Osteocyte (in vitro differentiated cells): Measurements from ENCODE around the gene ATP7B. TPM values are rescaled to one million over a fixed set of nuclear protein-coding genes. Genes with fewer than 3 reads are reported as not detected.

Experiments used
- DNase-seq: peaks from one replicate; pipeline ENCODE4 v3.0.0; 2021; ENCODE audit warnings: mixed read lengths; ENCODE audit not compliant: unreplicated experiment; ENCODE audit errors: extremely low spot score
- H3K27ac Mint-ChIP-seq: one replicate; pipeline ENCODE4 v1.8.0; 2021; ENCODE audit warnings: mild to moderate bottlenecking, mixed read lengths; ENCODE audit not compliant: unreplicated experiment
- H3K27me3 Mint-ChIP-seq: one replicate; pipeline ENCODE4 v1.8.0; 2021; ENCODE audit warnings: mixed read lengths; ENCODE audit not compliant: unreplicated experiment
- H3K36me3 Mint-ChIP-seq: one replicate; pipeline ENCODE4 v1.8.0; 2021; ENCODE audit warnings: mixed read lengths; ENCODE audit not compliant: unreplicated experiment
- H3K4me1 Mint-ChIP-seq: one replicate; pipeline ENCODE4 v1.8.0; 2021; ENCODE audit warnings: mixed read lengths; ENCODE audit not compliant: unreplicated experiment
- H3K4me3 Mint-ChIP-seq: one replicate; pipeline ENCODE4 v1.8.0; 2021; ENCODE audit warnings: mild to moderate bottlenecking, moderate library complexity, mixed read lengths; ENCODE audit not compliant: unreplicated experiment
- H3K9me3 Mint-ChIP-seq: one replicate; pipeline ENCODE4 v1.8.0; 2021; ENCODE audit warnings: mixed read lengths; ENCODE audit not compliant: unreplicated experiment
- CTCF ChIP-seq: fragments of 200-600 bp; sonication (generic); IDR thresholded peaks from 2 replicates; pipeline ENCODE4 v1.5.0; 2021; ENCODE audit warnings: antibody characterized with exemption, mild to moderate bottlenecking, moderate library complexity
- total RNA-seq: library from RNA; stranded (reverse); gene quantifications from 2 replicates; pipeline ENCODE4 v1.2.1, GENCODE V29; 2021

Gene ATP7B
- total RNA-seq, 1 donor from 2014 or later = 10.4 TPM

DNA sequence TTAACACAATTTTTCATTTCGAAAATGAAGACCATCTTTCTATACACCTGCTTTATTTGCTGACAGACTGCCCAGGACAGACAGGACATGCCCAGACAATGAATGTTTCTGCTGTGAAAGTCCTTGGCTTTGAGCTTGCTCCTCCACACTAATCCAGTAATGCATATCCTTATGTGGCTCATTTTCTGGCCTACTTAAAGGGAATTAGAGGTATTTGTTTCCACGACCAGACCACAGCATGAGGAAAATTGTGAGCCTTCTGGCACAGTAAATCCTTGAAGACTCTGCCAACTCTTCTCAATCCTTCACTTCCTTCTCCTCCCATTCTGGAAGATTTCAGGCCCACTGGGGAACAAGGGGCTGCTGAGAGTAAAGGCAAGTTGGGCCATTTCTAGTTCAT, 123.8 kb downstream of the ATP7B start:
- TF ChIP-seq CTCF = no peak
- H3K27ac Mint-ChIP-seq = no peak overlapping the region
- H3K9me3 Mint-ChIP-seq = no peaks in the 10 kb centered on the region
- H3K4me1 Mint-ChIP-seq = no peaks in the 10 kb centered on the region
- H3K36me3 Mint-ChIP-seq = no peaks in the 10 kb centered on the region
- peaks cover 45% of the 10 kb centered on the region for H3K27me3 Mint-ChIP-seq
- H3K4me3 Mint-ChIP-seq = no peak overlapping the region
- peak; percentile 27 for DNase-seq

- no peaks in the 10 kb centered on the region for H3K4me1 Mint-ChIP-seq
- H3K27ac Mint-ChIP-seq = no peak overlapping the region
- H3K36me3 Mint-ChIP-seq = no peaks in the 10 kb centered on the region
- peak; percentile 2 for DNase-seq
- H3K9me3 Mint-ChIP-seq = no peaks in the 10 kb centered on the region
- no peak for TF ChIP-seq CTCF
- peaks cover 33% of the 10 kb centered on the region for H3K27me3 Mint-ChIP-seq
- no peak overlapping the region for H3K4me3 Mint-ChIP-seq
Observed at GRCh38 chr13:51885651-51886050, 125.6 kb downstream of the ATP7B start.

DNA sequence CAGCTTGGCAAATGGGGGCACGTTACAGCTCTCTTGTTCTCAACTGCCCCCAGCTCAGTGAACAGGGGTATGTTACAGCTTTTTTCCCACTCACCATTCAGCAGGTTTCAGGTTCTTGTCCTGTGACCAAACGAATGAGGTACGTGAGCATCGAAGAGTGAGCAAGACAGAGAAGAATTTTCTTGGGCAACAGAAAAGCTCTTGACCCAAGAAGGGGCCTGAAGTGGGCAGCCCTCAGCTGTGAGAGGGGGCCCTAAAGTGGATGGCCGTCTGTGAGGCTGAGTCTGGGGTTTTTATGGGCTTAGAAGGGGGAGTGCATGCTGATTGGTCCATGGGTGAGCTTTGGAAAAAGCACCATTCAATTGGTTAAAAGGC, 128.0 kb downstream of the ATP7B start:
- no peaks in the 10 kb centered on the region for H3K9me3 Mint-ChIP-seq
- DNase-seq = peak; percentile 64
- peaks cover 27% of the 10 kb centered on the region for H3K27me3 Mint-ChIP-seq
- no peak overlapping the region for H3K4me3 Mint-ChIP-seq
- no peaks in the 10 kb centered on the region for H3K36me3 Mint-ChIP-seq
- H3K4me1 Mint-ChIP-seq = no peaks in the 10 kb centered on the region
- H3K27ac Mint-ChIP-seq = no peak overlapping the region
- TF ChIP-seq CTCF = no peak

Other genes starting within 250 kb of the ATP7B start
- gene DHRS12, start 207.3 kb downstream of the ATP7B start, total RNA-seq = 9.2 and 9.3 TPM in 2 replicates
- gene TMEM272, start 166.3 kb downstream of the ATP7B start, total RNA-seq = not detected in 2 replicates
- not detected in 2 replicates for gene CCDC70, start 149.5 kb downstream of the ATP7B start, total RNA-seq
- 41.9 and 49.1 TPM in 2 replicates for gene ALG11, start 948 bp upstream of the ATP7B start, total RNA-seq
- gene UTP14C, start 13.2 kb upstream of the ATP7B start, total RNA-seq = 22.4 and 24.2 TPM in 2 replicates
- 0.40 TPM in 1 of 2 replicates, not detected in the other for gene NEK5, start 117.6 kb upstream of the ATP7B start, total RNA-seq
- gene NEK3, start 148.1 kb upstream of the ATP7B start, total RNA-seq = 19.9 and 23.6 TPM in 2 replicates